NCI-H1694 treated with DMSO at 0.1 percent for 48 hours (cell line): ENCODE data around the gene SLC25A12.
"Not testable (repeated sequence)": the region's sequence is repeated elsewhere in the genome, so short reads cannot be mapped to it uniquely, and the experiment has no call there.

ENCODE experiments used
- DNase-seq: peaks from one replicate; lab custom pipeline; 2025; lab: John Stamatoyannopoulos, UW

SLC25A12 gene

GRCh38 chr2:171824086-171824485 lies 70.0 kb downstream of the SLC25A12 start:
- no peak for DNase-seq

DNA sequence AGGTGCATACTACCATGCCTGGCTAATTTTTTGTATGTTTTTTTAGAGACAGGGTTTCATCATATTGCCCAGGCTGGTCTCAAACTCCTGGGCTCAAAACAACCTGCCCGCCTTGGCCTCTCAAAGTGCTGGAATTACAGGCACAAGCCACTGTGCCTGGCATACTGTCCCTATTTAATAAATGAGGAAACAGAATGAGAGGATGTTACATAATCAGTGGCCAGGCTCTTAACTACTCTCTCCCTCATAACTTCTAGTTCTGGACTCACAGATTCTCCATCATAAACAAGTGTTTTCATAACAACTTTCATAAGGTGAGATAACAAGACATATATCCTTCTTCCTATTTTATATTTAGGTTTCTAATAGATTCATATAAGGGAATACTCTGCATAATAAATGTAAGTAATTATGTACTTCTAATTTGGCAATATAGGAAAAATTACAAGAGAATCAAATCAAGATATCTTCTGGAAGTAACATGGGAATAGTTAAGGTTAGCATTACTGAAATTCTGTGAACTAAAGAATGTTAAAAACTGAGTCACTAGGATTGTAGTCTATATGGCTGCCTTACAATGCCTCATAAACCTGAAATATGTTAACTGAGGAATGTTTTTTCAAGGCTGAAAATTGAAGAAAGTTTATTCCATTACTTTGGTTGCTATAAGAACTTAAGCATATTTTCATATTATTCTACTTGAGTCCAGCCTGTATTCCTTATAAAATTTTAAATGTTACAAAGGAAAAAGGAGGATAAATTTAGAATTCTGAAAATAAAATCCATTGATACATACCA lies 71.3 kb downstream of the SLC25A12 start:
- no peak for DNase-seq

GRCh38 chr2:171819453-171819852 lies 74.6 kb downstream of the SLC25A12 start:
- DNase-seq: no peak

DNA sequence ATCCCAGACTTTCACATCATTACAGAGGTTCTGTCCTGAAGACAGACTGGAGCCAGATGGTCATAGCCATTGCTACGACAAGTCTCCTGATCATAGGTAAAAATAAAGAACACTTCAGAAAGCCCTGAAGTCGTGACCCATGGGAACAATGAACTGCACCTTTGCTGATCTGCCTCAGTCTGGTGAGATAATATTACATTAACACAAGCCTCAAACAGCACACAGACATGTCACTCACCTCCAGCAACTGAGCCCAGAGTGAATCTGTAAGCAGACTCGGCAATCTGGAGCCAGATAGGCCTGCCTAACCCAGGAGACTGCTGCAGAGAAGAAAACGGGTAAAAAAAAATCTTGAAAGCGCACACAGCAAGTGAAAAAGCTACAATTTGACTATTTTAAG lies 79.2 kb downstream of the SLC25A12 start:
- DNase-seq: no peak

- no peak for DNase-seq
Measured at GRCh38 chr2:171814174-171814573, 79.9 kb downstream of the SLC25A12 start.

DNA sequence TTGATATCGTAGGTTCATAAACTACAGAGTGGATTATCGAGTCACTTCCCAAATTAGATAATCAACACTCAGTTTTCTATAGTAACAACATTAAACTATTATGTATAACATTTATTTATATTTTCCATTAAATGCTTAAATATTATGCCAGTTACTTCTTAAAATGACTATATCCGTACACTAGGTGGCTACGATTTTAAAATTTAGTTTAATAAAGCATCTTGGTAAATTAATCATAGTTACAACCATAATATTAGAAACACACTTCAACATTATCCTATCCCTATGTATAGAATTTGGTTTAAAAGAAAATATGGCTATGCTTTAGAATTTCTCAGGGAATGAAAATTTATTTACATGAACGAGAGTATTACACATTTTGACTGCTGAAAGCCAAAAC lies 80.3 kb downstream of the SLC25A12 start:
- DNase-seq: no peak

DNA sequence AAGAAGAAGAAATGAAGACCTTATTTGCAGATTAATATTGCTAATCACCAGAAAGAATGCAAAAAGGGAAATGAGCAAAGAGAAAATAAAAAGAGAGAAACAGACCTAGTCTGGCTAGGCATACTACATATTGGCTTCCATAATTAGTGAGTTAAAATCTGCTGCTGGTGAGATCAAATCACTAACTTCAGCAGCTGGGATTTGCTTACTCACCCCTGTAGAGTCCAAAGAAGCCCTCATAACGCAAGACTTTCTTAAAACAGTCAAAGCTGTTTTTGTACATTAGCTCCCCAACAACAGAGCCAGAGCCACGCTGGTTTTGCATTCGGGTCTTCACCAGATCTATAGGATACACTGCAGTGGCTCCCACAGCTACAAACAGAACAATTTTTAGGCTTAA lies 80.9 kb downstream of the SLC25A12 start:
- DNase-seq: no peak

DNA sequence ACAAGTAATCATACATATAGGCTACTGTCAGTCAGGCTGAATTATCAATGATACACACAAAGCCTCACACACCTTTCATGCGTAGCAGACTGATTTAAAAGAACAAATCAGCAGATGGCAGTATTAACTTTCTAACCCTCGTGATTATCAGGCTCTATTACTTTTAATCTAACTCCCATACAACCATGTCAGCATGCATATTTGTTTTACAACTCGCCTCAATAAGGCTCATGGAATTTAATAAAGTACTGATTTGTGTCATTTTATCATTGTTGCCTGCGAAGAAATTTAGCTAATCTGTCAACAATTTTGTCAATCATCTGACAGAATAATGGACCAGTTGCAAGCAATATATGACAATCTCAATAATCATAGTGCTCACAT lies 82.8 kb downstream of the SLC25A12 start:
- peak; percentile 70 for DNase-seq

- DNase-seq: peak; percentile 11
Measured at GRCh38 chr2:171810422-171811244, 83.4 kb downstream of the SLC25A12 start.

DNA sequence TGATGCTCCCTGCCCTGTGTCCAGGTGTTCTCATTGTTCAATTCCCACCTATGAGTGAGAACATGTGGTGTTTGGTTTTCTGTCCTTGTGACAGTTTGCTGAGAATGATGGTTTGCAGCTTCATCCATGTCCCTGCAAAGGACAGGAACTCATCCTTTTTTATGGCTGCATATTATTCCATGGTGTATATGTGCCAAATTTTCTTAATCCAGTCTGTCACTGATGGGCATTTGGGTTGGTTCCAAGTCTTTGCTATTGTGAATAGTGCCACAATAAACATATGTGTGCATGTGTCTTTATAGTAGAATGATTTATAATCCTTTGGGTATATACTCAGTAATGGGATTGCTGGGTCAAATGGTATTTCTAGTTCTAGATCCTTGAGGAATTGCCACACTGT lies 85.2 kb downstream of the SLC25A12 start:
- not testable (repeated sequence) for DNase-seq

DNA sequence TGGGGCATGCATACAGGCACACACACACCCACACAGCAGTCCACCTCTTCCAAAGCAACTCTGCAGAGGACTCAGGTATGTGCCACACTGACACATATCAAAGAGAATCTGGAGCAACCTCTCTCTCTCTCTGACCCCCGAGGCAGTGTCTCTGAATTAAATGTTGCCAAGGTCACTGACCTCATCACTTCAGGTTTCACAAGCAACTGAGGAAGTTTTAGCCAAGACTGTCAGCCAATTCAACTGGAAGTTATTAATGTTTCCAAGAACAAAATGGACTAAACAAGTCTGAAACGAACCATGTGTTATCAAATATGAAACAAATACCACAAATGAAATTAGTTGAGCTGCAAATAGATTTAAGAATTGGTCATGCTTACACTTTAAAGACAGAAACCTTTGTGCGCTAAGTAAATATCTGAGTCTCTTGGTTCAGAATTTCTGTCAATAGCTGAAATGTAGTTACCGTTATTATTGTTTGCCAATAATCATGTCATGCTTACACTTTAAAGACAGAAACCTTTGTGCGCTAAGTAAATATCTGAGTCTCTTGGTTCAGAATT lies 86.1 kb downstream of the SLC25A12 start:
- no peak for DNase-seq

DNA sequence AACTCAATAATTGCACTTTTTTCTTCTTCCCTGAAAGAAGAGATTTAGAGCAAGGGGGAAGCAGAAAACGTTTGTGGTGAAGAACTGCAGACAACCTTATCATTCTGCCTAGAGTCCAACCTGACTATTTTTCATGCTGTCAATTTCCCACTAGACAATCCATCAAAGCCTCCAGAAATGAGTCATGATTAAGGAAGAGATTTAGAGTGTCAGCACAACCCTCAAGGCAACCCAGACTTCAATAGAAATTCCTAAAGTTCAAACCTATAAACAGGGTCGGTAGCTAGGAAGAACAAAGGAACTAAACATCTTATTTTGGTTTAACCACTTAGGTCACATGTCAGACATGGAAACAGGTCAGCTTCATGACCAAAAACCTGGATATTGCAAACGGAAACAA lies 86.9 kb downstream of the SLC25A12 start:
- DNase-seq: no peak

DNA sequence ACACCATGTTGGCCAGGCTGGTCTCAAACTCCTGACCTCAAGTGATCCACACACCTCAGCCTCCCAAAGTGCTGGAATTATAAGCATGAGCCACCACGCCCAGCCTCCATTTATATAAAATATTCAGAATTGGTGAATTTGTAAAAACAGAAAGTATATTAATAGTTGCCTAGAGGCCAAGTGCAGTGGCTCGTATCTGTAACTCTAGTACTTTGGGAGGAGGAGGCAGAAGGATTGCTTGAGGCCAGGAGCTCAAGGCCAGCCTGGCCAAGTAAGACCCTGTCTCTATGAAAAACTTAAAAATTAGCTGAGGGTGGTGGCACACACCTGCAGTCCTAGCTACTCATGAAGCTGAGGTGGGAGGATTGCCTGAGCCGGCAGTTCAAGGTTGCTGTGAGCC lies 89.6 kb downstream of the SLC25A12 start:
- no peak for DNase-seq

- no peak for DNase-seq
Measured at GRCh38 chr2:171803757-171804156, 90.3 kb downstream of the SLC25A12 start.

GRCh38 chr2:171800639-171801038 lies 93.4 kb downstream of the SLC25A12 start:
- DNase-seq: no peak

DNA sequence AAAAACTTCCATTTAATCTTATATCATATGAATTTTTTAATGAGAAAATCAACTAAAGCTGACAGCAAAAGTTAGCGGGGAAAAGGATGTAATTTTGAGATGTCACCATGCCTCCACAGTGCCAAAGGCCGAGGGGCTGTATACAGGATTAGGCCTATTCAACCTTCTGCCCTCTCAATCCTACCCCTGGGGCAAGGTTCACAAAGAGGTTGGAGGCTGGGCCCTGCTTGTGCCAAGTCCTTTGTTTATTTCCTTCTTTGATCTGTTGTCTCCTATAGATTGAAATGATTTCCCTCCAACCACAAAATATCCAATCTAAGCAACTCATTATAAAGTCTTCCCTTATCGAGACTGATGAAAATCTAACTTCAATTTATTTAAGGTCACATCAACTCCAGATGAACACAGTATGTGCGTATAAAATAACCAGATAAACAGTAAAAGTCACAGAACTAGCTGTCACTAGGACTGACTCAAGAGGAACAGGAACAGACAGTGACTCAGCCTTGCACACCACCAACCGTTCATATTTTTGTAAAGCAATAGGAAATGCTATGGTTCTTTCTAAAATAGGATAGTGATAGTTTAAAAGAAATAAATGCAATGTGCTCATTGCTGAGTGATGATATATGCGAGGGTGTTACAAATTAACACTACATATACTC lies 95.8 kb downstream of the SLC25A12 start:
- no peak for DNase-seq

DNA sequence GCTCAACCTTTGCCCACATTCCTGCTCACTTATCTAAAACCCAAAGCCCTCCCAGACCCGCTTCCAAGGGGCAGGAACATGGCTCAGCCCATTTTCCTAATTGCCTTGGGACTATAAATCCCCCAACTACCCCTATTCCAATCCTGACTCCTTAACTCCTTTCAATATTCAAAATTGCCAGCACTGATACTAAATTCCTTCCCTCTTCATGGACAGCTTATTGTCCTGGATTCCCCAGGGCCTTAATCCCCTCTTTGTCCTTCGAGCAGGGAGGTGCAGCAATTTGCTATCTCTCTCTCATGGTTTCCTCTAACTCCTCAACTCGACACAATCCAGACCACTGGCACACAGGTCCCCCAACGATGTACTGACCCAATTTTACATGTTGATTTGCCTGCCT lies 99.1 kb downstream of the SLC25A12 start:
- DNase-seq: no peak

DNA sequence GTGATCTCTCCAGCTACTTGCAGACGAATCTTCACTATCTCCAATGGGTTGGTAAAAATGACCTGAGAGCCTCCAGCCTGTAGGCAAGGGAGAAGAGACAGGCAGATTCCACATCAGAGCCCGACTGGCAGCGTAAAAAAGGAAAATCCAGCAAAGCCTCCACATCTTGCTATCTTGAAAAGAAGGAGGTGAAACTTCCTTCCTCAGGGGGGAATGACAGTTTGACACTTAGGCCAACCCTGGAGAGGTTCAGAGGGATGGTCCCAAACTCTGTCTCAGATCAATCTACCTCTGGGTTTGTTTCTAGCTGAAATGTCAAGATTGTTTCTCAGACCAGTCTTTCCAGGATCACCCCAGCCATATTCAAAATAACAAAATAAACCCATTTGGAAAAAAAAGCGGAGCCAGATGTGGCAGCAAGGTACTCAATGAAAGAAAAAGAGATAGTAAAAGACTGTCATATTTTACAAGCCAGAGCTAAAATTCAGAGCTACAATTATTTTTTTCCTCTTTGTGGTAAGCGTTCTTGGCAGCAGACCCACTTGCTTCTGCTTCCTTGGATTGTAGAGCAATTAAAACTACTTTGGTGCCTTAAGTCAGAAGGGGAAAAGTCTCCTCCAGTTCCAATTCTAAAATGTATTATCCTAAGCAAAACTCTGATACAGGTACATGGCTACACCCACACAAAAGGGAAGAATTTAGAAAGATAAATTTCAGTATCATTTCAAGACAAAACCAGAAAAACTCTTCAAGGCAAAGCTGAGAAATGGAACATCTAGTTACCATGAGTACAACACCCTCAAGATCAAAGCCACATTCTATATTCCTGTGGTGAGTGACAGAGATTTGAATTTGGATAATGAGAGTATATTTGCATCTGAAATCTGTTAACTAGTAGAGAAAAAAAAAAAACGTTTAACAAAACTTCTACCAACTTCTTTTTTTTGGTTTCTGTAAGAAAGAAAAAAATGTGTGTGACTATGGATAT lies 100.1 kb downstream of the SLC25A12 start:
- DNase-seq: no peak

DNA sequence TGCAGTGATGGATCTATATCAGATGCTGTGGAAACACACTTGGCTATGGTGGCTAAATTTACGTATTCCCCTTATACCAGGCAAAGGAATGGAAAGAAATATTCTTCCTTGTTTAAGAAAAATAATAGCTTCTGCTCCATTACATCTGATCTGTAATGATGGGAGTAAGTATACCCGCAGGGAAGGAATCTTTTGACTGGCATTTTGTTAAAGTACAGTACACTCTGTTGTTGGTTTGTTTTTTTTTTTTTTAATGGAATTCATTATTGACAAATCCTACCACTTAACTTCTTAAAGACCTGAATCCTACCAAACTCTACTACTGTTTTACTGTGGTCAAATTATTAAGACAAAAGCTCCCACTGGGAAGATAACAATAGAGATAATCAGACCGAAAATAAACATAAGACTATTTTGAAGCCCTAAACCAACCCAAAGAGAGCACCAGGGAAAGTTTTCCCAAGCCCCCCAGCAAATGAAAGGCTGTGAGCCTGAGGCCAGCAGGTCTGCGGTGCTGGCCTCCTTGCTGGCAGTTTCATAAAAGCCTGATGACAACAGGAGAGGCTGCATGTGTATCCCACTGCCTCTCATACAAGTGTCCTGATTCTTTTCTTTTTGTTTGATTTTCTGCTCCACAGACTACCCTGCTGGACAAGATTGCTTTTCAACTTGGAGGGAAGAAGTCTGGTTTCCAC lies 101.0 kb downstream of the SLC25A12 start:
- DNase-seq: no peak

GRCh38 chr2:171792157-171792556 lies 101.9 kb downstream of the SLC25A12 start:
- no peak for DNase-seq

GRCh38 chr2:171791361-171791760 lies 102.7 kb downstream of the SLC25A12 start:
- DNase-seq: no peak
